Neural progenitor cell (in vitro differentiated cells): ENCODE data around the gene CHPF2. TPM values are rescaled to one million over a fixed set of nuclear protein-coding genes. Genes with fewer than 3 reads are reported as not detected.

Experiments used
- DNase-seq: peaks from one replicate; pipeline ENCODE4 v3.0.0-alpha.2; 2016; ENCODE audit warnings: low spot score
- H2AFZ ChIP-seq: fragments of 200-600 bp; sonication (generic); replicated peaks from 2 replicates; pipeline ENCODE4 v1.6.1; 2016; ENCODE audit warnings: antibody characterized with exemption
- H3F3A ChIP-seq: fragments of 200-600 bp; sonication (generic); 2 replicates; pipeline ENCODE4 v1.6.1; 2016; ENCODE audit warnings: antibody characterized with exemption, low read depth
- H3K27ac ChIP-seq: fragments of 200-600 bp; sonication (generic); 2 replicates; pipeline ENCODE4 v1.5.1; 2016; ENCODE audit warnings: mild to moderate bottlenecking
- H3K27me3 ChIP-seq: fragments of 200-600 bp; sonication (generic); 2 replicates; pipeline ENCODE4 v1.6.1; 2016; ENCODE audit warnings: mild to moderate bottlenecking, moderate library complexity
- H3K36me3 ChIP-seq: fragments of 200-600 bp; sonication (generic); 2 replicates; pipeline ENCODE4 v1.5.1; 2016
- H3K4me1 ChIP-seq: fragments of 200-600 bp; sonication (generic); 2 replicates; pipeline ENCODE4 v1.6.1; 2016; ENCODE audit warnings: mixed run types
- H3K4me2 ChIP-seq: fragments of 200-600 bp; sonication (generic); 2 replicates; pipeline ENCODE4 v1.6.1; 2016
- H3K4me3 ChIP-seq: fragments of 200-600 bp; sonication (generic); 2 replicates; pipeline ENCODE4 v1.5.1; 2016
- H3K79me2 ChIP-seq: fragments of 200-600 bp; sonication (generic); 2 replicates; pipeline ENCODE4 v1.6.1; 2016; ENCODE audit warnings: low read depth
- H3K9ac ChIP-seq: fragments of 200-600 bp; sonication (generic); 2 replicates; pipeline ENCODE4 v1.6.1; 2016
- H3K9me3 ChIP-seq: fragments of 200-600 bp; sonication (generic); 2 replicates; pipeline ENCODE4 v1.5.1; 2016; ENCODE audit warnings: low read depth
- H4K20me1 ChIP-seq: fragments of 200-600 bp; sonication (generic); 2 replicates; pipeline ENCODE4 v1.6.1; 2016; ENCODE audit warnings: low read depth
- H3K27ac Mint-ChIP-seq: 3 replicates; pipeline ENCODE4 v1.8.0; 2021; ENCODE audit warnings: mixed read lengths
- H3K27me3 Mint-ChIP-seq: 2 replicates; pipeline ENCODE4 v1.8.0; 2022; ENCODE audit warnings: low read depth, mild to moderate bottlenecking, inconsistent platforms, moderate library complexity, mixed read lengths; ENCODE audit not compliant: insufficient read depth
- H3K36me3 Mint-ChIP-seq: 3 replicates; pipeline ENCODE4 v1.8.0; 2021; ENCODE audit warnings: mixed read lengths
- H3K4me1 Mint-ChIP-seq: 3 replicates; pipeline ENCODE4 v1.8.0; 2021; ENCODE audit warnings: mixed read lengths
- H3K4me3 Mint-ChIP-seq: 3 replicates; pipeline ENCODE4 v1.8.0; 2021; ENCODE audit warnings: mild to moderate bottlenecking, moderate library complexity, mixed read lengths
- H3K9me3 Mint-ChIP-seq: 3 replicates; pipeline ENCODE4 v1.8.0; 2020; ENCODE audit warnings: mixed read lengths
- CTCF ChIP-seq: fragments of 200-600 bp; sonication (generic); IDR thresholded peaks from 2 replicates; pipeline ENCODE4 v1.5.1; 2017; ENCODE audit warnings: antibody characterized with exemption, mild to moderate bottlenecking
- EZH2 ChIP-seq: fragments of 200-600 bp; sonication (generic); IDR thresholded peaks from 2 replicates; pipeline ENCODE4 v1.6.1; 2017; ENCODE audit warnings: antibody characterized with exemption, mild to moderate bottlenecking, moderate library complexity
- EZH2phosphoT487 ChIP-seq: fragments of 200-600 bp; sonication (generic); IDR thresholded peaks from 2 replicates; pipeline ENCODE4 v1.6.1; 2017; ENCODE audit warnings: antibody characterized with exemption
- total RNA-seq: library from RNA; depleted of rRNA; stranded (reverse); fragments of >200 nt; gene quantifications from 2 replicates; pipeline ENCODE4 v1.2.3, GENCODE V29; 2015; ENCODE audit warnings: low replicate concordance

Gene CHPF2
- total RNA-seq, 1 donor from 2014 or later, result 8.8 TPM

- H3K4me2 ChIP-seq, result peak overlapping the region; percentile 95
- peaks cover 74% of the 10 kb centered on the region for H3K27me3 ChIP-seq
- H3K9me3 ChIP-seq, result no peaks in the 10 kb centered on the region
- H3K4me1 ChIP-seq, result peaks cover 64% of the 10 kb centered on the region
- Mint-ChIP-seq H3K4me1 (peaks cover 73% of the 10 kb centered on the region), H3K27ac (peak overlapping the region; percentile 67), H3K27me3 (peaks cover 19% of the 10 kb centered on the region), H3K36me3 (no peaks in the 10 kb centered on the region), H3K4me3 (peak overlapping the region; percentile 80), H3K9me3 (no peaks in the 10 kb centered on the region)
- H3F3A ChIP-seq, result peaks cover 65% of the 10 kb centered on the region
- no peak for TF ChIP-seq EZH2
- DNase-seq, result peak; percentile 54
- peaks cover 32% of the 10 kb centered on the region for H4K20me1 ChIP-seq
- H2AFZ ChIP-seq, result peak overlapping the region; percentile 70
- no peaks in the 10 kb centered on the region for H3K79me2 ChIP-seq
- peak overlapping the region; percentile 52 for H3K4me3 ChIP-seq
- no peaks in the 10 kb centered on the region for H3K36me3 ChIP-seq
- no peak overlapping the region for H3K27ac ChIP-seq
- no peak overlapping the region for H3K9ac ChIP-seq
Measured at GRCh38 chr7:151249034-151249731, 16.9 kb downstream of the CHPF2 start.

GRCh38 chr7:151249732-151250072 lies 17.4 kb downstream of the CHPF2 start:
- Histone ChIP-seq H2AFZ (no peak overlapping the region), H4K20me1 (peaks cover 29% of the 10 kb centered on the region), H3K79me2 (no peaks in the 10 kb centered on the region), H3K27me3 (peaks cover 75% of the 10 kb centered on the region), H3K4me3 (peak overlapping the region; percentile 52), H3K36me3 (no peaks in the 10 kb centered on the region), H3K4me2 (peak overlapping the region; percentile 95), H3F3A (peaks cover 63% of the 10 kb centered on the region), H3K4me1 (peaks cover 60% of the 10 kb centered on the region), H3K9me3 (no peaks in the 10 kb centered on the region), H3K27ac (no peak overlapping the region), H3K9ac (no peak overlapping the region)
- Mint-ChIP-seq H3K36me3 (no peaks in the 10 kb centered on the region), H3K27ac (no peak overlapping the region), H3K27me3 (peaks cover 17% of the 10 kb centered on the region), H3K9me3 (no peaks in the 10 kb centered on the region), H3K4me1 (peaks cover 72% of the 10 kb centered on the region), H3K4me3 (peak overlapping the region; percentile 81)
- TF ChIP-seq EZH2, result no peak
- no peak for TF ChIP-seq CTCF
- no peak for TF ChIP-seq EZH2phosphoT487
- peak; percentile 68 for DNase-seq

- H3K4me1 ChIP-seq, result peaks cover 54% of the 10 kb centered on the region
- H3K4me3 ChIP-seq, result no peak overlapping the region
- H3K36me3 Mint-ChIP-seq, result no peaks in the 10 kb centered on the region
- H3K27ac Mint-ChIP-seq, result peak overlapping the region; percentile 84
- H3K9me3 ChIP-seq, result no peaks in the 10 kb centered on the region
- peaks cover 75% of the 10 kb centered on the region for H3K4me1 Mint-ChIP-seq
- no peaks in the 10 kb centered on the region for H3K79me2 ChIP-seq
- H2AFZ ChIP-seq, result no peak overlapping the region
- H3K36me3 ChIP-seq, result no peaks in the 10 kb centered on the region
- H3K27me3 ChIP-seq, result peaks cover 75% of the 10 kb centered on the region
- H3K4me2 ChIP-seq, result peak overlapping the region; percentile 99
- H3K4me3 Mint-ChIP-seq, result peak overlapping the region; percentile 81
- H3F3A ChIP-seq, result peaks cover 56% of the 10 kb centered on the region
- H3K27me3 Mint-ChIP-seq, result peaks cover 16% of the 10 kb centered on the region
- H3K9ac ChIP-seq, result no peak overlapping the region
- no peak for DNase-seq
- no peaks in the 10 kb centered on the region for H3K9me3 Mint-ChIP-seq
- H3K27ac ChIP-seq, result no peak overlapping the region
- peaks cover 23% of the 10 kb centered on the region for H4K20me1 ChIP-seq
- TF ChIP-seq CTCF (no peak), EZH2phosphoT487 (no peak), EZH2 (no peak)
Measured at GRCh38 chr7:151250181-151251132, 18.2 kb downstream of the CHPF2 start.
